Panc1 (cell line): ENCODE results near the gene SORT1. TPM values are rescaled to one million over a fixed set of nuclear protein-coding genes. Genes with fewer than 3 reads are reported as not detected.

Experiments used
- ATAC-seq: fragments of 200-7000 bp; cut with Tn5 transposase; 2 replicates; pipeline ENCODE4 v1.9.1; 2020; ENCODE audit warnings: mild to moderate bottlenecking, moderate library complexity
- BruUV-seq: library from RNA; stranded (reverse); fragments of 400-500 nt; replicated peaks from 2 replicates; lab custom pipeline; 2021; lab: Mats Ljungman, UMichigan
- CTCF ChIA-PET: fragments of 300-600 bp; sonication (Branson Sonifier 250); formaldehyde crosslinking; loops from one replicate; lab custom pipeline; 2022; ENCODE audit warnings: antibody characterized with exemption; lab: Charles Lee
- POLR2A ChIA-PET: fragments of 300-600 bp; sonication (Branson Sonifier 250); formaldehyde crosslinking; loops from one replicate; lab custom pipeline; 2022; ENCODE audit warnings: antibody characterized with exemption; lab: Charles Lee
- DNase-seq: peaks from one replicate; pipeline ENCODE4 v3.0.0-alpha.2; 2010; ENCODE audit warnings: low read depth, low spot score
- H3K27ac ChIP-seq: 2 replicates; pipeline ENCODE4 v1.5.1; 2011; ENCODE audit warnings: mild to moderate bottlenecking, low read length, inconsistent platforms
- H3K27me3 ChIP-seq: fragments of 200-500 bp; sonication (Bioruptor generic); 2 replicates; pipeline ENCODE4 v1.6.0; 2014; ENCODE audit warnings: low read length, inconsistent platforms; ENCODE audit not compliant: control insufficient read depth, insufficient read depth
- H3K36me3 ChIP-seq: fragments of 200-500 bp; sonication (Bioruptor generic); 2 replicates; pipeline ENCODE4 v1.5.1; 2014; ENCODE audit warnings: inconsistent platforms, mild to moderate bottlenecking, low read length, moderate library complexity; ENCODE audit not compliant: control insufficient read depth, insufficient read depth
- H3K4me1 ChIP-seq: 2 replicates; pipeline ENCODE4 v1.5.1; 2011; ENCODE audit warnings: inconsistent platforms, mild to moderate bottlenecking, low read length, moderate library complexity; ENCODE audit not compliant: control insufficient read depth, insufficient read depth
- H3K4me3 ChIP-seq, 2 experiments: 2 replicates each; pipeline ENCODE4 v1.5.1; 2011 to 2012; ENCODE audit warnings: low read depth in 2 of 2, low read length in 2 of 2, mild to moderate bottlenecking in 2 of 2, inconsistent platforms in 1 of 2, moderate library complexity in 1 of 2
- H3K9me3 ChIP-seq: fragments of 200-500 bp; sonication (Bioruptor generic); 2 replicates; pipeline ENCODE4 v1.5.1; 2014; ENCODE audit warnings: low read depth, mild to moderate bottlenecking, inconsistent platforms, low read length, moderate library complexity; ENCODE audit not compliant: control insufficient read depth, insufficient read depth
- POLR2AphosphoS5 ChIP-seq: IDR thresholded peaks from 2 replicates; pipeline ENCODE4 v1.6.1; 2012; ENCODE audit warnings: mild to moderate bottlenecking, low read depth, low read length, moderate library complexity
- REST ChIP-seq, 2 experiments: IDR thresholded peaks; 2 replicates each; pipeline ENCODE4 v1.6.1; 2011 to 2012; ENCODE audit warnings: low read depth in 2 of 2, control low read depth in 1 of 2, low read length in 1 of 2, mild to moderate bottlenecking in 1 of 2, moderate library complexity in 1 of 2; ENCODE audit not compliant: insufficient read depth in 1 of 2
- SIN3A ChIP-seq: IDR thresholded peaks from 2 replicates; pipeline ENCODE4 v1.6.1; 2012; ENCODE audit warnings: low read depth, mild to moderate bottlenecking, low read length, moderate library complexity, borderline replicate concordance; ENCODE audit not compliant: insufficient read depth
- TCF7L2 ChIP-seq: IDR thresholded peaks from 2 replicates; pipeline ENCODE4 v1.6.1; 2011; ENCODE audit warnings: mild to moderate bottlenecking, low read depth, low read length, inconsistent platforms
- in situ Hi-C: cut with HindIII; loops from 2 replicates; pipeline ENCODE4 v1.10.0; 2016; ENCODE audit warnings: low sequenced_read_pairs, low pct_unique_long_range_greater_than_20kb
- intact Hi-C: fragments of 100-400 bp; cut with micrococcal nuclease; formaldehyde crosslinking; loops from one replicate; pipeline ENCODE4 v1.10.0; 2022; ENCODE audit not compliant: unreplicated experiment
- total RNA-seq: library from RNA; stranded (reverse); gene quantifications from one replicate; pipeline ENCODE4 v1.2.1, GENCODE V29; 2021; ENCODE audit not compliant: unreplicated experiment
- TF ChIP-seq, protein P1 (sequence below): fragments of 450-650 bp; IDR thresholded peaks from 2 replicates; pipeline ENCODE4 v1.5.1; 2017; ENCODE audit warnings: mild to moderate bottlenecking

Gene SORT1
- total RNA-seq, 1 experiment from 2014 or later, result 25.1 TPM

DNA sequence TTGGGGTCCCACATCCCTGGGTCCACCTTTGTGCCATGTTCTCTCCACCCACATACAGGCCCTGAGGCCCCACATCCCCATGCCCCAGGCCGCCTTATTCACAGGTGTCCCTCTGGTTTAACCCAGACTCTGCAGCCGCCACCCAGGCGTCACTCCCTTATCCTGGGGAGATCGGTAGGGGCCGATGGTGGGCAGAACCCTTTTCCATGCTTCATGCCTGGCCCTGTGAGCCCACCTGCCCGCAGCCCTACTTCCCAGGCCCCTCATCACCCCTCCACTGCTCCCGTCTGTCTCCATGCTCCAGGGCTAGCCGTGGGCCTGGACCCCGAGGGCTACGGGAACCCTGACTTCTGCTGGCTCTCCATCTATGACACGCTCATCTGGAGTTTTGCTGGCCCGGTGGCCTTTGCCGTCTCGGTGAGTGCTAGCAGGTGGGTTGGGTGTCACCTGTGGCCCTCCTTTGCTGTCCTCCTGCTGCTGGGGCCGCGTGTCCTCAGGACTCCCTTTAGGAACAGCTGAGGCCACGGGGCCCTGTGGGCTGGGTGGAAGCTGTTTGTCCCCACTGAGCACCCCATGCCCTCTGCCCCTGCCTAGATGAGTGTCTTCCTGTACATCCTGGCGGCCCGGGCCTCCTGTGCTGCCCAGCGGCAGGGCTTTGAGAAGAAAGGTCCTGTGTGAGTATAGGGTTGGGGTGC lies 126.9 kb downstream of the SORT1 start:
- POLR2A ChIA-PET, result no interaction called here
- no peaks in the 10 kb centered on the region for H3K36me3 ChIP-seq

GRCh38 chr1:109269981-109270622 lies 127.6 kb downstream of the SORT1 start:
- CTCF ChIA-PET, result no interaction called here
- TF ChIP-seq REST (IDR thresholded peaks at IDR 0.05; ENCODE audit: insufficient read depth in 1 of 2, low read depth in 2 of 2, low read length in 1 of 2), result no peak
- no peaks in the 10 kb centered on the region for H3K36me3 ChIP-seq
- intact Hi-C loops (no loop called here), in situ Hi-C loops (no loop called here)
- no TSS peak for BruUV-seq
- ATAC-seq, result no peak
- H3K4me1 ChIP-seq, result peaks cover 13% of the 10 kb centered on the region
- DNase-seq, result no peak
- no peaks in the 10 kb centered on the region for H3K9me3 ChIP-seq
- no peak overlapping the region for H3K27ac ChIP-seq
- no peak overlapping the region for H3K4me3 ChIP-seq
- POLR2A ChIA-PET, result no interaction called here
- H3K27me3 ChIP-seq, result no peaks in the 10 kb centered on the region

More for the DNA sequence above, 126.9 kb downstream of the SORT1 start:
- DNase-seq, result no peak
- CTCF ChIA-PET, result no interaction called here
- BruUV-seq, result no TSS peak
- no peak for TF ChIP-seq SIN3A
- TF ChIP-seq, protein P1, sequence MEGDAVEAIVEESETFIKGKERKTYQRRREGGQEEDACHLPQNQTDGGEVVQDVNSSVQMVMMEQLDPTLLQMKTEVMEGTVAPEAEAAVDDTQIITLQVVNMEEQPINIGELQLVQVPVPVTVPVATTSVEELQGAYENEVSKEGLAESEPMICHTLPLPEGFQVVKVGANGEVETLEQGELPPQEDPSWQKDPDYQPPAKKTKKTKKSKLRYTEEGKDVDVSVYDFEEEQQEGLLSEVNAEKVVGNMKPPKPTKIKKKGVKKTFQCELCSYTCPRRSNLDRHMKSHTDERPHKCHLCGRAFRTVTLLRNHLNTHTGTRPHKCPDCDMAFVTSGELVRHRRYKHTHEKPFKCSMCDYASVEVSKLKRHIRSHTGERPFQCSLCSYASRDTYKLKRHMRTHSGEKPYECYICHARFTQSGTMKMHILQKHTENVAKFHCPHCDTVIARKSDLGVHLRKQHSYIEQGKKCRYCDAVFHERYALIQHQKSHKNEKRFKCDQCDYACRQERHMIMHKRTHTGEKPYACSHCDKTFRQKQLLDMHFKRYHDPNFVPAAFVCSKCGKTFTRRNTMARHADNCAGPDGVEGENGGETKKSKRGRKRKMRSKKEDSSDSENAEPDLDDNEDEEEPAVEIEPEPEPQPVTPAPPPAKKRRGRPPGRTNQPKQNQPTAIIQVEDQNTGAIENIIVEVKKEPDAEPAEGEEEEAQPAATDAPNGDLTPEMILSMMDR, result no peak
- no peak for TF ChIP-seq REST (IDR thresholded peaks at IDR 0.05; ENCODE audit: insufficient read depth in 1 of 2, low read depth in 2 of 2, low read length in 1 of 2)
- TF ChIP-seq TCF7L2, result no peak
- no peak for TF ChIP-seq POLR2AphosphoS5
- H3K27me3 ChIP-seq, result no peaks in the 10 kb centered on the region
- no peak overlapping the region for H3K27ac ChIP-seq
- H3K9me3 ChIP-seq, result no peaks in the 10 kb centered on the region
- intact Hi-C loops, result no loop called here
- in situ Hi-C loops, result no loop called here
- H3K4me1 ChIP-seq, result peaks cover 20% of the 10 kb centered on the region
- H3K4me3 ChIP-seq, result no peak overlapping the region
- no peak for ATAC-seq
